ENCODE data around the gene LDHAL6B.

DNA sequence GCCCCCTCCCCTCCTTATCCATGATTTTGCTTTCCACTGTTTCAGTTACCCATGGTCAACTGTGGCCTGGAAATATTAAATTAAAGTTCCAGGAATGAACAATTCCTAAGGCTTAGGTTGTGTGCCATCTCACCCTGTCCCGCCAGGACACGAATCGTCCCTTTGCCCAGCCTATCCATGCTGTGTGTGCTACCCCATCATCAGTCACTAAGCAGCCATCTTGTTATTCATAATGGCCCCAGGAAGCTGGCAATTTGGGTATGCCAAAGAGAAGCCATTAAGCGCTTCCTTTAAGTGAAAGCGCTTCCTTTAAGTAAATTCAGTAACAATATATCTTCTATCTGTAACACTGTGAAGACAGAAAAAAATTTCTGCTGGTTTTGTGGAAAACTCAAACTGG lies 49.2 kb upstream of the LDHAL6B start:
- TF ChIP-seq TEAD1 (CRISPR knock-in tag; IDR thresholded peaks at IDR 0.05) = no peak
- TF ChIP-seq, protein P1, sequence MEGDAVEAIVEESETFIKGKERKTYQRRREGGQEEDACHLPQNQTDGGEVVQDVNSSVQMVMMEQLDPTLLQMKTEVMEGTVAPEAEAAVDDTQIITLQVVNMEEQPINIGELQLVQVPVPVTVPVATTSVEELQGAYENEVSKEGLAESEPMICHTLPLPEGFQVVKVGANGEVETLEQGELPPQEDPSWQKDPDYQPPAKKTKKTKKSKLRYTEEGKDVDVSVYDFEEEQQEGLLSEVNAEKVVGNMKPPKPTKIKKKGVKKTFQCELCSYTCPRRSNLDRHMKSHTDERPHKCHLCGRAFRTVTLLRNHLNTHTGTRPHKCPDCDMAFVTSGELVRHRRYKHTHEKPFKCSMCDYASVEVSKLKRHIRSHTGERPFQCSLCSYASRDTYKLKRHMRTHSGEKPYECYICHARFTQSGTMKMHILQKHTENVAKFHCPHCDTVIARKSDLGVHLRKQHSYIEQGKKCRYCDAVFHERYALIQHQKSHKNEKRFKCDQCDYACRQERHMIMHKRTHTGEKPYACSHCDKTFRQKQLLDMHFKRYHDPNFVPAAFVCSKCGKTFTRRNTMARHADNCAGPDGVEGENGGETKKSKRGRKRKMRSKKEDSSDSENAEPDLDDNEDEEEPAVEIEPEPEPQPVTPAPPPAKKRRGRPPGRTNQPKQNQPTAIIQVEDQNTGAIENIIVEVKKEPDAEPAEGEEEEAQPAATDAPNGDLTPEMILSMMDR (IDR thresholded peaks at IDR 0.05) = no peak
- TF ChIP-seq GABPB1 (CRISPR knock-in tag; IDR thresholded peaks at IDR 0.05) = no peak
